ENCODE data around the gene ATPAF2.
"Not testable (repeated sequence)": the region's sequence is repeated elsewhere in the genome, so short reads cannot be mapped to it uniquely, and the experiment has no call there.

ATPAF2 gene

DNA sequence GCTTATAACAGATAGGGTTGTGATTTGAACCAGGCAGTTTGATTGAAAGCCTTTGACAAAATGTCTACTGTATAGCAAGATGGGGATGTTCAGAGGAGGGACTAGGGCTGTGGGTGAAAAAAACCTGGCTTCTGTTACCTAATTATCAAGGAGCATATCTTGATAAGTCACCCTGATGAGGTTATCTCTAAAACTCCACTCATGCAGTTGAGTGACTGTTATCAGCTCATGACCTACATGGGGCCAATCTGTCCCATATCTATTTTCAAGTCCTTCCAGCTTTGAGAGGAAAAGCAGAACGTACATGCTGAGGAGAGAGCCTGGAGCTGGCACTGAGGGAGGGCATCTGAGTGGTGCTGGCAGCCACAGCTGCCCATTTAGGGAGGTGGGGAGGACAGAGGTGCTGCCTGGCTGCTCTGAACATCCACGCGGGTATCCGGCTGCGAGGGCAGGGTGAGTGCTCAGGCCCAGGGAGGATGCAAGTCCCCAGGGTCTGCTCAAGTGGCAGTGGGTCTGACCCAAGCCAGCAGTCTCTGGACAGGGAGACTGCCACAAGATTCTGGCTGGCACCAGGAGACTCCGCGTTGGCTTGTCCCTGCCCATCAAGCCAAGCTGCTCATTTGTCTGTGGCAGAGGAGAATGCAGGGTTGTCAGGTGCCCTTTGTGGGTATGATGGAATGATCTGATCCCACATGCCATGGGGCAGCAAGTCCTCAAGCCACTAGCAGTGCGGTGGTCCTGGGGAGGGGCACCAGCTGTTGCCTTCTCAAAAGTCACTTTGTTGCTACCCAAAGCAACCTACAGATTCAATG lies 29.2 kb downstream of the ATPAF2 start:
- no peak for DNase-seq (ENCODE audit: low read depth in 2 of 2)

DNA sequence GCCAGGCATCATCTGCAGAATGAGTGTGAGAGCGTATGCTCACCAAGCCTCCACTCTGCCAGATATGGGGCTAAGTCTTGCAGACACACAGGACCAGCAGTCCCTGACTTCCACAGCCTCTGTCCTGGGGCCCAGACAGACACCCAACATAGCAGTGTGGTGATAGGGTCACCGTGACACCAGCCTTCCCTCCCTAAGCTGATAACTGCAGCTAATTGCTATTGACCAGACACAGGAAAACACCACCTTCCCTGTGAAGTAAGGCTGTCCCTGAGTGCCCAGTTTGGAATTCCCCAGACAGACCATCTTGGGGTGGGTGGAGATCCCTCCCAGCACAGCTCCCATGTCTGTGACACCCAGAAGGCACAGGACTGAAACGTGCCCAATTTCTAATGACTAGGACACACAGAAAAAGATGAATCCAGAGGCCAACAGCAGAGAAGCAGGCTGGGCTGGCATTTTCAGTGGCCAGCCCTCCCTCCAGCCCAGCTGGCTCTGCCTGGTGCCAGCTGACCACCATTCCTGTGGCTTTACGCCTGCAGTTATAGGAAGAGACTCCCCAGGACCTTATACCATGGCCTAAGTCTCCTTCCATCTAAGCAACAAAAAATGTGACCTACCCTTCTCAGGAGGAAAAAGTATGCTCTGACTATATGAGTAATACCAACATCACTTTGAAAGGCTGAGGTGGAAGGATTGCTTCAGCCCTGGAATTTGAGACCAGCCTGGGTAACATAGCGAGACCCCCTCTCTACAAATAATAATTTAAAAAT lies 30.3 kb downstream of the ATPAF2 start:
- DNase-seq (ENCODE audit: low read depth in 2 of 2), result no peak

DNA sequence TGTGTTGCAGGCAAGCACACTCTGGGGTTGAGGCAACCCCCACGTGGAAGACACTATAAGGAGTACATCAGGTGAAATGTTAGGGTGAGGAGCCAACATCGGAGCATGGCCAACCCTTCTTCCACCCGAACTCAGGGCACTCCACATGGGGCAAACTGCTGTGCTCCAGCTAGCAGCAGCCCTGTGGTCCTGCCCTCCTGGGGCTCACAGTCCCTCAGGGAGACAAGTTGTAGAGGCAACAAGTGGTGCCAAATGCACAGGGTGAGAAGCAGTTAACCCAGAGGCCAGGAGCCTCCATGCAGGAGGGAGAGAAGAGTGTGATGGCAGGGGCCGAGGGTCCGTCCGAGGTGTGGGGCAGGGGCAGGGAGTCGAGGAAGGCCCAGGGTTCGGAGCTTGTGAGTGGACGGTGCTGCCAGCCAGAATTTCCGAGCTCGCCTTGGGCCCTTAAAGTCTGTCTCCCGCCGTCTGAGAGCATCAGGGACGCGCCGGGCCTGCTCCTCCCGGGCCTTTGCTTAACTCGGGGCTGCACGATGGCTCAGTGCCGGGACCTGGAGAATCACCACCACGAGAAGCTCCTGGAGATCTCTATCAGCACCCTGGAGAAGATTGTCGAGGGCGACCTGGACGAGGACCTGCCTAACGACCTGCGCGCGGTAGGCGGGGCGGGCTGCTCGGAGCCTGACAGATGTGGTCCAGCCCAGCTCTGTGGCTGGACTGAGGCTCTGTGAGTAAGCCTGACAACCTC lies 32.3 kb downstream of the ATPAF2 start:
- DNase-seq (ENCODE audit: low read depth in 2 of 2), result no peak

DNA sequence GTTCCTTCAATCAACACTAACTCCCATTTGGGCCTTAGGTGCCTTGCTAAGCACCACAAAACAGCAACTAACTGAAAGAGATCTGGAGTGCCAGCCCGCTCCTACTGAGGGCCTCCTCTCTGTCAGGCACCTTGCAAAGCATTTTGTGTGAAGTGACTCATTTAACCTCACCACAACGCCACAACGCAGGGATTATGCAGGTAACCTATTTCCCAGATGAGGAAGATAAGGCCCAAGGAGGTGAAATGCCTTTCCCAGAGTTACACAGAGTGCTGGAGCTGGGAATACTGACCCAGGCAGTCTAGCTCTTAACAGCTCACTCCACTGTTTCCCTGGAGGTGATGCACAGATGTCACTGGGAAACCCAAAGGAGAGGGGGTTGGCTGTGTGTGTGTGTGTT lies 33.5 kb downstream of the ATPAF2 start:
- DNase-seq (ENCODE audit: low read depth in 2 of 2), result no peak

DNA sequence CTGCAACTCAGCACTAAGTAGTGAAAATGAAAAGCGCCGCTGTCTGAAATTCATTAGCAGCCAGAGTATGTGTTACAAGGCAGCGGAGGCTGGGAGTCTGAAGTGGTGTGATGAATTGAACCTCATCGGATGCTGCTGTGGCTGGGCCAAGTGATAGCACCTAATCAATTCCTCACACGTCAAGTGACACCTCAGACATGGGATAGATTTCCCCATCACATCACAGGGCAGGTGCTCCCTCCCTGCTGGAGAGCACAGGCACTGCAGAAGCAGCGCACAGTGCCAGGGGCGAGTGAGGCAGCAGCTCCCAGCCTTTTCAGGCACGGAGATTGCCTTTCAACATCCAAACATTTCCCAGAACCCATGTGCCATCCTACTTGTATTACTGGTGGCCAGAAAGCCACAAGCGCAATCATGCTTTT lies 34.1 kb downstream of the ATPAF2 start:
- DNase-seq (ENCODE audit: low read depth in 2 of 2), result no peak

DNA sequence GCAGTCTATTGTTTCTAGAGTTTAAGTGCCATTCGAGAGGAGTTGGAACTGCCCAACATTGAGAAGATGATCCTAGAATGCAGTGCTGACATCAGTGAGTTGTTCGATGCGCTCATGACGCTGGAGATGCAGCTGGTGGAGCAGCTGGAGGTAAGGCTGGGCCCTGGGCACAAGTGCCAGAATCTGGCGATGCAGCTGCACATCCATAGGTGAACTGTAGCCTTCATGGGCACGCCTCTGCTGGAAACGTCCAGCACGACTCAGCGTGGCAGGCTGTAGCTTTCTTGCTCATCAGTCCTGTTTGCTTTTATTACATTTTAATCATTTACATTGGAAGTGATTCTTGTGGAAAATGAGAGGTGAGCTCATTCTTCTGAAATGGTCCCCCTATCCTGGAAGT lies 34.6 kb downstream of the ATPAF2 start:
- no peak for DNase-seq (ENCODE audit: low read depth in 2 of 2)

DNA sequence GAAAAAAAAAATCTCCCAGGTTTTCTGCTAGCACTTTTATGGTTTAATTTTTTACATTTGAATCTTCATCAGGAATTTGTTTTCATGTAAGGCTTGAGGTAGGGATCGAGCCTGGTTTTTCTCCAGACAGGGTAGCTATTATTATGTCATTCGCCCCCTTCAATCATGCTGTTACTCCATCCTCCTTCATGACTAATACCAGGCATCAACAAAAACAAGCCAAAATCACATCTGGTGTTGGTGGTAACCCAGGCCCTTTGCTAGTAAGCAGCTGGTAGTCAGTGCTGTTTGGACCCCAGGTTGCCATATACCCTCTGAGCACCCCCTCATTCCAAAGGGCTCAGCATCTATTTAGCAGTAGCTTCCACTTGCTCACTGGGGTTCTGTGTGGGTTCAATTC lies 36.8 kb downstream of the ATPAF2 start:
- DNase-seq (ENCODE audit: low read depth in 2 of 2), result no peak

DNA sequence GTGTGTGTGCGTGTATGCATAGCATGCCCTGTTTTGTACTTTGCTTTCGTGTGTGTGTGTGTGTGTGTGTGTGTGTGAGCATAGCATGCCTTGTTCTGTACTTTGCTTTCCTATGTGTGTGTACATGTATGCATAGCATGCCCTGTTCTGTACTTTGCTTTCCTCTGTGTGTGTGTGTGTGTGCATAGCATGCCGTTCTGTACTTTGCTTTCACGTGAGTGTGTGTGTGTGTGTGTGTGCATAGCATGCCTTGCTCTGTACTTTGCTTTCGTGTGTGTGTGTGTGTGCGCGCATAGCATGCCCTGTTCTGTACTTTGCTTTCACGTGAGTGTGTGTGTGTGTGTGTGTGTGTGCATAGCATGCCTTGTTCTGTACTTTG lies 38.9 kb downstream of the ATPAF2 start:
- no peak for DNase-seq (ENCODE audit: low read depth in 2 of 2)

DNA sequence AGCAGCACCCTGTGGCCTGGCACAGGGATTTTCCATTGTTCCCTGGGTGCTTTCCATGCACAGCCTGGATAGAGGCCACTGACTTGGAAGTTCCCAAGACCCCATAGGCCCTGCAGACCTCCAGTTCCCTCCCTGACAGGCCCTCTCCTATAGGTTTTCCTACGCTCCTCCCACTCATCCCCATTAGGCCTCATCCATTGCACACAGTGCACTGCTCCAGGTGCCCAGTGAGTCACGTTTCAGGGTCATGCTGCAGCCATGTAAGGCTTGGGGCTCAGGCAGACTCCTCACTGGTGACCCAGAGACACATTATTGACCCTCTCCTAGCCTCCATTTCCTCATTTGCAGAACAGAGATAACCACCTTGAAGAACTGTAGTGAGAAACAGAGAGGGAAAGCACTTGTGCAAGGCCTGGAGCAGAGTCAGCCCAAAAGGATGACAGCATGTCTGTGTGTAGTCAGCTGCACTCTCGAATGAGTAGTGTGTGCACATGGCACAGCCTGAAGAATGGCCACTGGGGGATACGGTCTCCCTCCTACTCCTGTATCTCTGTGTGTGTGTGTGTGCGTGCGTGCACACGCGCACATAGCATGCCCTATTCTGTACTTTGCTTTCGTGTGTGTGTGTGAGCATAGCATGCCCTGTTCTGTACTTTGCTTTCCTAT lies 39.5 kb downstream of the ATPAF2 start:
- no peak for DNase-seq (ENCODE audit: low read depth in 2 of 2)

DNA sequence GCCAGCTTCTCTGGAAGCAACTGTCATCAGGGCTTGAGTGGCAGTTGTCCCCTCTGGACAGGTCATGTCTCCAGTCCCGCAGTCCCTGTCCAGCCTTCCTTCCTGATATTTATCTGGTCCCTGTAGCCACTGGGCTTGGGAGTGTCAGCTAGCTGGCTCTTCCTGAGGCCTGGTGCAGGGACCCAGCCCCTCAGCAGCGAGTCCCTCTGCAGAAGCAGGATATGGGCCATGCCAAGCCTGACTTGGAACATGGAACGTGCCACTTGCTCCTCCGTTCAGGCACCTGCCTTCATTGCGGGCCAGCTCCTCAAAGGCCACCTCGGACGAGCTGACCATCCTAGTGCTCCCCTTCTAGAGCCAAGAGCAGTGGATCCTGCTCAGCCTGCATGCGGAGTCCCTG lies 40.0 kb downstream of the ATPAF2 start:
- DNase-seq (ENCODE audit: low read depth in 2 of 2), result no peak

DNA sequence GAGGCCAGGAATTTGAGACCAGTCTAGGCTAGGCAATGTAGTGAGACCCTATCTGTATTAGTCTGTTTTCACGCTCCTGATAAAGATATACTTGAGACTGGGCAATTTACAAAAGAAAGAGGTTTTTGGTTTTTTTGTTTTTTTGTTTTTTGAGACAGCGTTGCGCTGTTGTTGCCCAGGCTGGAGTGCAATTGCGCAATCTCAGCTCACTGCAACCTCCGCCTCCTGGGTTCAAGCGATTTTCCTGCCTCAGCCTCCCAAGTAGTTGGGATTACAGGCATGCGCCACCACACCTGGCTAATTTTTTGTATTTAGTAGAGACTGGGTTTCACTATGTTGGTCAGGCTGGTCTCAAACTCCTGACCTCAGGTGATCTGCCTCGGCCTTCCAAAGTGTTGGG lies 43.1 kb downstream of the ATPAF2 start:
- DNase-seq (ENCODE audit: low read depth in 2 of 2), result not testable (repeated sequence)

DNA sequence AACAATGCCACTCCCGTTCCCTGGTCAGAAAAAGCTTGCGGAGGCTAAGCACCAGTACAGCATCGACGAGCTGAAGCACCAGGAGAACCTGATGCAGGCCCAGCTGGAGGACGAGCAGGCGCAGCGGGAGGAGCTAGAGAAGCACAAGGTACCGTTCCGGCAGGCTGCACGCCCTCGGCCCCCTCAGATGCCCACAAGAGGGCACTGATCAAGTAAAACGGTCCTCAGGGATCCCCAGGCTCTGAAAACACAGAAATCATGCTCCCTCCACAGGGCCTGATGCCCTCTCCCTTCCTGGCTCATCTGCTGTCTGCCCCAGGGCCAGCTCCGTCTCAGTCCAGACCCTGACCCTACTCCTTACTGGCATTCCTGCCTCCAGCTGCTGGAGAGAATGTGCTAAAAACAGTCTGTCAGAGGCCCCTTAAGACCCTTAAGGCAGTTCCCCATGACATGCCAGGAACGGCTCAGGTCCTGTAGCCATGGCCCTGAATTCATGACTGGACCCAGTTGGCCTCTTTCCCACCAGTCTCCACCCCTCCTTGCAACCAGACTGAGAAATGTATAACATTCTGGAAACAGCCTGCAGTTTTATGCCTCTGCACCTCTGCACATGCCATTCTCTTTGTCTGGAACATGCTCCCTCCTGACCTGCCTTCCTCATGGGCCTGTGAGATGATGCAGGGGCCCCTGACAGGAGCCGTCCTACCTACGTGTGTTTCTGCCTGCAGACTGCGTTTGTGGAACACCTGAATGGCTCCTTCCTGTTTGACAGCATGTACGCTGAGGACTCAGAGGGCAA lies 44.5 kb downstream of the ATPAF2 start:
- no peak for DNase-seq (ENCODE audit: low read depth in 2 of 2)

DNA sequence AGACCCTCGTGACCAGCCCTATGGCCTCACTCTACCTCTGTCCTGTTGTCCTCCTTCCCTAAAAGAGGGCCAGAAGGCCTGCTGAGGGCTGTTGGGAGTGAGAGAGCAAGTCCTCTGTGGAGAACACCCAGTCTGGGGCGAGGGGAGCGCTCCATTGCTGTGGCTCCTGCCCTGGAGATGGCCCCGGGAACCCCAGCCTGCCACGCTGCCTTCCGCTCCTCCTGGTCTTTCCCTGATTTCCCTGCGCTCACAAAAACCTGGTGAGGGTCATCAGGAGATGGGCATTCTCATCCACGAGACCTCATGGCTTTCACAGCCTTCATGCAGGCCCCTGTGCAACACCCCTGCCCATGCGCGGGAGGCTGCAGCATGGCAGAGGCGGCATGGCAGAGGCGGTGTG lies 45.1 kb downstream of the ATPAF2 start:
- DNase-seq (ENCODE audit: low read depth in 2 of 2), result no peak

DNA sequence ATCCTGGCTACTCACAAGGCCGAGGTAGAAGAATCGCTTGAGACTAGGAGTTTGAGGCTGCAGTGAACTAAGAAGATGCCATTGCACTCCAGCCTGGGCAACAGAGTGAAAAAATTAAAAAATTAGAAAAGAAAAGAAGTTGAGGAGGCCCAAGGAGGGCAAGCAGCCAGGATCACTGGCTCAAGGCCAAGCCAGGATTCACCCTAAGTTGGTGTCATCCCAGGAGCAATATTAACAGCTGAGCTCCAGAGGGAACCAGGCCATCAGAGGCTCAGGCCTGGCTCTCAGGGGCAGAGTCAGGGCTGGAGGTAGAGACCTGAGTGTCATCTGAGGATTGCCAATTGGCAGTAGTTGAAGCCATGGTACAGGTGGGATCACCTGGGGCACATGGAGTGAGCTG lies 45.6 kb downstream of the ATPAF2 start:
- DNase-seq (ENCODE audit: low read depth in 2 of 2), result no peak

DNA sequence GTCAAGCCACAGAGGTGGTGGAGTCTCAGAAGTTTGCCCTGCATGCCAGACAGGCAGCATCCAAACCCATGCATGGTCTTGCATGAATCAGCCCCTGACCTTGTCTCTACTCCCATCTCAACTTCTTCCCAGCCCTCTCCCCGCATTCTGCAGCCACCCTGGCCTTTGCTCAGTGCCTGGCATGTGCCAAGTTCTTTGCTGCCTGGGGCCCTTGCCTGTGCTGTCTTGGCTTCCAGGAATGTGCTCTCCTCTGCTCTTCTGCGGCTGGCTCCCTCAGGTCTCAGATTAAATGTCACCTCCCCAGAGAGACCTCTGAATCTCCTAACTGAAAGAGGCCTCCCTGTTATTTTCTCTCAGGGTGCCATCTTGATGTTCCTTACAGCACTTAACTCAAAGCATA lies 48.7 kb downstream of the ATPAF2 start:
- no peak for DNase-seq (ENCODE audit: low read depth in 2 of 2)

DNA sequence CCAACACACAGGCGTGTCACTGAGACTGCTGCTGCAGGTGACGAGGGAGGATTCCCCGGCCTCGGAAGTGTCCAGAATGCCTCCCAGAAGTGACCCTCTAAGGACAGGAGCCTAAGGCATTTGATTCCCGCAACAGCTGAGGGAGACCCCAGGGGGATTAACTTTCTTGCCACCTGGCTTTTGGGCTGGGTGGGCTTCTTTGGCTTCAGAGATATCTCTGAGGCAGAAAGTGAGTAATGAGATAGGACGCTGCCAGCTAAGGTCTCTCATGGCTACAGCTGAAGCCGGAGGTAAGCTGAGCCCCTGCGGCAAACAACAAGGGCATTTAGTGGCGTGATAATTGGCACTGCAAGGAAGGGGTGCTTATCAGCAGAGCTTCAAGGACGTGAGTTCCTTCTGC lies 49.4 kb downstream of the ATPAF2 start:
- DNase-seq (ENCODE audit: low read depth in 2 of 2), result no peak

DNA sequence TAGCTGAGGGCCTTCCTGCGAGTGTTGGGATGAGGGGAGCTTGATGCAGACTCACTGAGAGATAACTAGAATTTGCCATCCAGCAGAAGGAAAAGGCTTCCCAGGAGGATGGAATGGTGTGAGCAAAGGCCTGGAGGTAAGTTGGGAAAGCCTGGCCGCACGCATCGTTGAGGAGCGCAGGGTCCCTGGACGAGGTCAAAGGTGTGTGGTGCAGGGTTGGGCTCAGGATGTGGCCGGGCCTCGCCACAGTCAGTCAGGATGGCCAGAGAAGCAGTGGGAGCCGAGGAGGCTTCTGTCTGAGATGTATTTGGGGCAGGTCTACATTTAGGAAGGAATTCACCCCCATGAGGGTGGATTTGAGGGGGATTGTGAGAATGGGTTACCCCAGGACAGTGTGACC lies 49.9 kb downstream of the ATPAF2 start:
- no peak for DNase-seq (ENCODE audit: low read depth in 2 of 2)

DNA sequence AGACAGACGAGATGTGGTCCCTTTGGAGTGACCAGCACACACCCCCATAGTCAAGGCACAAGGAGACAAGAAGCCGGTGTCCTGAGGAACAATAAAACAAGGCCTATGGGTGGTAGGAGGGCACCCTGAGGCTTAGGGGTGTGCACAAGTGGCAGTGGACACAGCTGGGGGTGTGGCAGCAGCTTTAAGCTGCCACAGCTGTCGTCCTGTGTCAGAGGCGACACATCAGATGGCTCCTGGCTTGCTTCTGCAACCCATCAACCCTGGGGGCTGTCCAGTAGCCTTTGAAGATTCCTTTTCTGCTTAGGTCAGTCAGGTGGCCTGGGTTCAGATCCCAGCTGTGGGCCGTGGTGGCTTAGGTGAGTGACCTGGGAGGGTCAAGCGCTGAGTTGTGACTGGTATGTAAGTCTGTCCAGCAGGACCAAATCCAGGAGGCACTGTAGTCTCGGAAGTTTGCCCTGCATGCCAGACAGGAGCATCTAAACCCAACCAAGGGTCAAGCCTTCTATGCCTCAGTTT lies 50.5 kb downstream of the ATPAF2 start:
- DNase-seq (ENCODE audit: low read depth in 2 of 2), result no peak

DNA sequence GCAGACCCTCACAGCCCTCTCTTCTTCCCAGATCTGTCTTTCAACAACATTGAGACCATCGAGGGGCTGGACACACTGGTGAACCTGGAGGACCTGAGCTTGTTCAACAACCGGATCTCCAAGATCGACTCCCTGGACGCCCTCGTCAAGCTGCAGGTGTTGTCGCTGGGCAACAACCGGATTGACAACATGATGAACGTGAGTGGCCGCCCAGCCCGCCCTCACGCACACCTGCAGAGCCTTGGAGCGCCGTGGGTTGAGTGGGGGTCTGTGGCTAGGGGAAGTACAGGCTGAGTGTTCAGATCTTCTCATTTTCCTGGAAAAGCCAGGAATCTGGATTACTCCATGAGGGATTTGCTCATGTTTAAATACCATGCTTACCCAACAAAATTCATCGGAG lies 51.1 kb downstream of the ATPAF2 start:
- no peak for DNase-seq (ENCODE audit: low read depth in 2 of 2)

DNA sequence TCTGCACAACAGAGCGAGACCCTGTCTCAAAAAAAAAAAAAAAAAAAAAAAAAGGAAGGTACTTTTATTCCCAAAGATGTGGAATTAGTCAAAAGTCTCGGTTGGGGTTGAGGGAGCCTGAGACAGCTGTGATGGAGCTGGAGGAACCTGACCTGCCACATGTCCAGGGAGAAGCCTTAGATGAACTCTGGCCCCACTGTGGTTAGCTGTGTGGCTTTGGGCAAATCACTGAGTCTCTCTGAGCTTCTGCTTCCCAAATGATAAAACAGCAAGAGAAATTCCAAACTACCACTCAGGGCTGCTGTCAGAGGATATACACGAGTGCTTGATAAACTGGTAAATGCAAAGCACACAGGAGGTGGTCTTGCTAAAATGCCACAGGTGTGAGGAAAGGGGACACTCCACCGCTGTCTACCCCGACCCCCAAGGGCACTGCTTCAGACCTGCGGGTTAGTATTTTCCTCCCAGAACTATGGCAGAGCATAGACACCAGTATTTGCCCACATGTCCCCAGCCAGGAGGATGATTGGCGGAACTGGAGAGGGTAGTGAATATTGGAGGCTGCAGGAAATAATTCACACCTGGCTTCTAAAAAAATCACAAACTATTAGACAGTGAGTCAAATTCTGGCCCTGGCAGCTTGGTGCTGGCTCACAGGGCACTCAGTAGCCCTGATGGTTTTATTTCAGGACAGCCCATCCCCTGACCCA lies 51.6 kb downstream of the ATPAF2 start:
- no peak for DNase-seq (ENCODE audit: low read depth in 2 of 2)
